IPS-15b (cell line): ENCODE measurements around the gene PLXNA1.

Source experiments
- H3K27me3 ChIP-seq: one replicate; pipeline ENCODE4 v1.6.1; 2013; ENCODE audit warnings: low read length; ENCODE audit not compliant: control insufficient read depth, insufficient read depth
- H3K36me3 ChIP-seq: one replicate; pipeline ENCODE4 v1.6.1; 2013; ENCODE audit warnings: low read length; ENCODE audit not compliant: control insufficient read depth, insufficient read depth
- H3K4me1 ChIP-seq: one replicate; pipeline ENCODE4 v1.6.1; 2013; ENCODE audit warnings: mild to moderate bottlenecking, low read length; ENCODE audit not compliant: control insufficient read depth, insufficient read depth
- H3K4me3 ChIP-seq: one replicate; pipeline ENCODE4 v1.5.1; 2013; ENCODE audit warnings: low read depth, low read length
- H3K9ac ChIP-seq: one replicate; pipeline ENCODE4 v1.6.1; 2013; ENCODE audit warnings: low read depth, mild to moderate bottlenecking, low read length
- H3K9me3 ChIP-seq: one replicate; pipeline ENCODE4 v1.6.1; 2013; ENCODE audit warnings: mild to moderate bottlenecking, low read length; ENCODE audit not compliant: control insufficient read depth, insufficient read depth

The PLXNA1 gene

DNA sequence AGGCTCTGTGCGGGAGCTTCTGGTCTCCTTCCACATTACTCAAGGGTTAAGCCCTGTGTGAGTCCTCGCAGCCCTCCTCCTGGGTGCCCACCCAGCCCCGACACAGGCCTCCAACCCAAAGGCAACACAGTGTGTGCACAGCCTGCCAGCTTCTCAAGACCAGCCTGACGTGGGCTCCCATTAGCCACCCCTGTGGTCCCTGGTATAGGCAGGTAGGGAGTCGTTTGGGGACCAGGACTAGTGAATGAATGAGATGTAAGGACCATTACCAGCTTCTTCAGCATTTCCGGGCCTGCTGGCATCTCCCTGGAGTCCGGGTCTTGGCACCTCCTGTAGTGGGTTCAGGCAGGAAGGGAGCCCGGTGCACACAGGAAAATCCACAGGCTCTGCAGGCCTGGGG is 20.2 kb upstream of the PLXNA1 start:
- H3K4me1 ChIP-seq, result no peaks in the 10 kb centered on the region
- no peaks in the 10 kb centered on the region for H3K9me3 ChIP-seq

GRCh38 chr3:126963261-126964190 is 19.4 kb upstream of the PLXNA1 start:
- Histone ChIP-seq H3K9me3 (no peaks in the 10 kb centered on the region), H3K4me3 (no peak overlapping the region), H3K9ac (no peak overlapping the region), H3K4me1 (no peaks in the 10 kb centered on the region), H3K36me3 (peaks cover 3% of the 10 kb centered on the region), H3K27me3 (no peaks in the 10 kb centered on the region)

More for the DNA sequence above, 20.2 kb upstream of the PLXNA1 start:
- H3K27me3 ChIP-seq, result no peaks in the 10 kb centered on the region
- H3K36me3 ChIP-seq, result peaks cover 4% of the 10 kb centered on the region
- H3K9ac ChIP-seq, result no peak overlapping the region
- H3K4me3 ChIP-seq, result no peak overlapping the region

DNA sequence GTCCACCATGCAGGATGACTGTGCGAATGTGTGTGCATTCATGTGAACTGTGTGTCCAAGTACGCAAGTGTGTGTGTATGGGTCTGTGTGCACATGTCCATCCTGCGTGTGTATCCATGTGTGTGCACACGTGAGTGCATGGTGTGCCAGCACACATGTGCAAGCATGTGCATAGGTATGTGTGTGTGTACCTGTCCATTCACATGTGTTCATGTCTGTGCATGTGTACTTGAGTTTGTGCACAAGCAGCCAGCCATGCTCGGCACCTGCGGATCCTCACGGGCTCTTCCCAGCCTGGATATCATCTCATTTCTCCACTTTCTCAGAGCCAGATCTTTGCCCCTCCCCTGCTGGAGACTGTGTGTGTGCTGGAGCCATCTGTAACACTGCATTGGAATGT is 18.7 kb upstream of the PLXNA1 start:
- no peaks in the 10 kb centered on the region for H3K9me3 ChIP-seq
- H3K4me3 ChIP-seq, result no peak overlapping the region
- no peaks in the 10 kb centered on the region for H3K27me3 ChIP-seq
- peaks cover 3% of the 10 kb centered on the region for H3K36me3 ChIP-seq
- H3K4me1 ChIP-seq, result no peaks in the 10 kb centered on the region
- H3K9ac ChIP-seq, result no peak overlapping the region

- H3K9me3 ChIP-seq, result no peaks in the 10 kb centered on the region
- no peak overlapping the region for H3K4me3 ChIP-seq
- no peaks in the 10 kb centered on the region for H3K27me3 ChIP-seq
- no peaks in the 10 kb centered on the region for H3K4me1 ChIP-seq
- no peak overlapping the region for H3K9ac ChIP-seq
- H3K36me3 ChIP-seq, result peaks cover 3% of the 10 kb centered on the region
Observed at GRCh38 chr3:126964950-126965349, 18.0 kb upstream of the PLXNA1 start.

- H3K4me1 ChIP-seq, result no peaks in the 10 kb centered on the region
- no peak overlapping the region for H3K4me3 ChIP-seq
- no peak overlapping the region for H3K9ac ChIP-seq
- H3K36me3 ChIP-seq, result peaks cover 3% of the 10 kb centered on the region
- no peaks in the 10 kb centered on the region for H3K9me3 ChIP-seq
- no peaks in the 10 kb centered on the region for H3K27me3 ChIP-seq
Observed at GRCh38 chr3:126965526-126966080, 17.3 kb upstream of the PLXNA1 start.

DNA sequence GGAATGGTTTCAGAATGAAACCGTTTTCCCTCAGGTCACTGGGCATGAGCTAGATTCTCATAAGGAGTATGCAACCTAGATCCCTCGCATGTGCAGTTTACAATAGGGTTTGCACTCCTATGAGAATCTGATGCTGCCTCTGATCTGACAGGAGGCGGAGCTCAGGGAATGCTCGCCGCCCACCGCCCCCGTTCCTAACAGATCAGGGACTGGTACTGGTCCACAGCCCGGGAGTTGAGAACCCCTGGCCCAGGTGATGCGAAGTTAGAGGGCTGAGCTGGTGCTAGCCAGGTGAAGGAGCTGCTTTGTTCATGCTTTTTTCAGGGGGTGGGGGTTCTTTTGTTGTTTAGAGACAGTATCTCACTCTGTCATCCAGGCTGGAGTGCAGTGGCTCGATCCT is 15.5 kb upstream of the PLXNA1 start:
- no peaks in the 10 kb centered on the region for H3K4me1 ChIP-seq
- peaks cover 3% of the 10 kb centered on the region for H3K36me3 ChIP-seq
- no peak overlapping the region for H3K4me3 ChIP-seq
- H3K9ac ChIP-seq, result no peak overlapping the region
- no peaks in the 10 kb centered on the region for H3K9me3 ChIP-seq
- H3K27me3 ChIP-seq, result no peaks in the 10 kb centered on the region

GRCh38 chr3:126968391-126969390 is 14.2 kb upstream of the PLXNA1 start:
- no peaks in the 10 kb centered on the region for H3K4me1 ChIP-seq
- no peaks in the 10 kb centered on the region for H3K27me3 ChIP-seq
- no peak overlapping the region for H3K9ac ChIP-seq
- H3K4me3 ChIP-seq, result no peak overlapping the region
- H3K36me3 ChIP-seq, result peaks cover 3% of the 10 kb centered on the region
- H3K9me3 ChIP-seq, result no peaks in the 10 kb centered on the region

- Histone ChIP-seq H3K4me3 (no peak overlapping the region), H3K9ac (no peak overlapping the region), H3K9me3 (no peaks in the 10 kb centered on the region), H3K36me3 (peaks cover 3% of the 10 kb centered on the region), H3K4me1 (no peaks in the 10 kb centered on the region), H3K27me3 (no peaks in the 10 kb centered on the region)
Observed at GRCh38 chr3:126969586-126969985, 13.3 kb upstream of the PLXNA1 start.

- H3K36me3 ChIP-seq, result peaks cover 3% of the 10 kb centered on the region
- no peaks in the 10 kb centered on the region for H3K4me1 ChIP-seq
- H3K4me3 ChIP-seq, result no peak overlapping the region
- H3K9me3 ChIP-seq, result no peaks in the 10 kb centered on the region
- no peak overlapping the region for H3K9ac ChIP-seq
- H3K27me3 ChIP-seq, result no peaks in the 10 kb centered on the region
Observed at GRCh38 chr3:126970101-126970500, 12.8 kb upstream of the PLXNA1 start.

DNA sequence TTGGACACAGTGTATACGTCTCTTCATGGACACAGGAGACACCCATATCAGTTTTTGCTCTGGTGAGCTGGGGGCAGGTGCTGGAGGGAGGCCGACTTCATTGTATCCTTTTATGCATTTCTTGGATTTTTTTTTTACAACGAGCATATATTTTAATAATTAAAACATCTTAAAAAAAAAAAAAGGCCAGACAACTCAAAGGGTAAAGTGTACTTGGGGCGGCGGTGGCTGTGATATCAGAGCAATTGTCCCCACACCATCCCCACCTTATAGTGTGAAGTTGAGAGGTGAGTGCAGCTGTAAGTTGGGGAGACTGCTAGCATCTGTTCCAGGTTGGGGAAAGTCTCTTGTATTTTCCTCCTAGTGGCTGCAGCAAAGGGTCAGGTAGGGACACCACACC is 12.0 kb upstream of the PLXNA1 start:
- peaks cover 3% of the 10 kb centered on the region for H3K36me3 ChIP-seq
- no peak overlapping the region for H3K9ac ChIP-seq
- H3K27me3 ChIP-seq, result no peaks in the 10 kb centered on the region
- H3K4me3 ChIP-seq, result no peak overlapping the region
- no peaks in the 10 kb centered on the region for H3K9me3 ChIP-seq
- H3K4me1 ChIP-seq, result no peaks in the 10 kb centered on the region

- H3K36me3 ChIP-seq, result peaks cover 3% of the 10 kb centered on the region
- no peak overlapping the region for H3K4me3 ChIP-seq
- H3K27me3 ChIP-seq, result no peaks in the 10 kb centered on the region
- no peak overlapping the region for H3K9ac ChIP-seq
- no peaks in the 10 kb centered on the region for H3K9me3 ChIP-seq
- H3K4me1 ChIP-seq, result no peaks in the 10 kb centered on the region
Observed at GRCh38 chr3:126971891-126972351, 11.0 kb upstream of the PLXNA1 start.
